Mucosa of descending colon (tissue), 3 donors: Measurements from ENCODE around the gene SH2D3A. TPM values are rescaled to one million over a fixed set of nuclear protein-coding genes. Genes with fewer than 3 reads are reported as not detected.

ENCODE experiments used
- ATAC-seq: fragments of 200-7000 bp; cut with Tn5 transposase; one replicate; pipeline ENCODE4 v1.9.1; 2020; ENCODE audit warnings: mild to moderate bottlenecking, moderate library complexity
- DNase-seq, 3 donors: peaks; one replicate each; pipeline ENCODE4 v3.0.0-alpha.2; 2020
- H3K36me3 ChIP-seq: fragments of 200-600 bp; one replicate; pipeline ENCODE4 v1.8.0; 2021; ENCODE audit warnings: low read depth, mild to moderate bottlenecking
- H3K4me1 ChIP-seq: fragments of 200-600 bp; one replicate; pipeline ENCODE4 v1.8.0; 2021; ENCODE audit warnings: low read depth, mild to moderate bottlenecking
- H3K4me3 ChIP-seq: fragments of 200-600 bp; one replicate; pipeline ENCODE4 v1.8.0; 2021; ENCODE audit warnings: mild to moderate bottlenecking
- H3K9me3 ChIP-seq: fragments of 200-600 bp; one replicate; pipeline ENCODE4 v1.8.0; 2021; ENCODE audit warnings: mild to moderate bottlenecking
- intact Hi-C, 2 donors: fragments of 100-400 bp; cut with DNase I in 1 of 2; cut with micrococcal nuclease in 1 of 2; formaldehyde crosslinking; loops; one replicate each; pipeline versions ENCODE4 v1.11.0 to v1.11.1; 2022; cut with DNase I, micrococcal nuclease
- microRNA-seq: library from miRNA; unstranded; fragments of <30 nt; microRNA quantifications from one replicate; pipeline ENCODE4, GENCODE V29; 2019
- total RNA-seq, 3 donors: library from RNA; stranded (reverse); fragmentation: NEBNext Ultra II Directional in 2 of 3; extraction: Animal tissue kit (Norgen Biotek cat#: 25700) in 2 of 3; gene quantifications; one replicate each; pipeline versions ENCODE4 v1.2.1 to v1.2.4, GENCODE V29; 2021 to 2023
- TF ChIP-seq, protein P1 (sequence below): fragments of 200-600 bp; IDR thresholded peaks from one replicate; pipeline ENCODE4 v1.8.0; 2022; ENCODE audit warnings: antibody characterized with exemption, mild to moderate bottlenecking
- donor health status: DM: no; HTN: no; CAD: no; lungs with moderate emphysema.
- donor health status: DM: no; HTN: no; CAD: no.
- donor health status: DM: no; HTN: yes; CAD: no.

The SH2D3A gene
- total RNA-seq, 3 donors from 2014 or later, result 26.4 to 80.5 (median 40.5) TPM

DNA sequence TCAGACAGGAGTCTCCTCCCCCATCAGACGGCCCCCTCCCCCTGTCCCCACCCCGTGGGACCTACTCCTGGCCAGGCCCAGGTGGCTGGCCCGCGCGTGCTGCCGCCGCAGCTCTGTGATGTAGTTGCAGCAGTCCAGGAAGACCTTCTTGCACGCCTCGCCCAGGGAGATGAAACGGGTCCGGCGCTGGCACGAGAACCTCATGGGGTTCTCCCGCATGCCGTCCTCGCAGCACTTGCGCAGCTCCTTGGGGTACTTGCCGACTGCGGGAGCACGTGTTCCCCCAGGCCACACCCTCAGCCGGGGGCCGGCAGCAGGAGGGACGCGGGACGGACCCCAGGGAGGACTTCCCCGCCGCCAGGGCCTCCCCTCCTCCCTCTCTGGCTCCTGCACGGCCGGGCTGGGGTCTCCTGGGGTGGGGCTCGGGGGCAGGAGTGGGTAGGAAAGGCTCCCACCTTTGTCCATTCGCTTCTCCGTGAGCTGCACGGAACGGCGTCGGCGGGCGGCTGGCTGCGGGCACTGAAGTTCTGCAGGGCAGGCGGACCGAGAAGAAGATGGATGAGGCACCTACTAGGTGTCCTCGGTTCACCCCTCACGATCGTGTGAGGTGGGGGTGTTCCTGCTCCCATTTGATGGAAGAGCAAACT, 60.1 kb downstream of the SH2D3A start:
- Histone ChIP-seq H3K4me1 (no peaks in the 10 kb centered on the region), H3K4me3 (no peak overlapping the region), H3K36me3 (no peaks in the 10 kb centered on the region), H3K9me3 (no peaks in the 10 kb centered on the region)
- DNase-seq (peak in 1 of 3 donors; percentile 35), ATAC-seq (no peak)
- intact Hi-C loops, result no loop called here
- TF ChIP-seq, protein P1, sequence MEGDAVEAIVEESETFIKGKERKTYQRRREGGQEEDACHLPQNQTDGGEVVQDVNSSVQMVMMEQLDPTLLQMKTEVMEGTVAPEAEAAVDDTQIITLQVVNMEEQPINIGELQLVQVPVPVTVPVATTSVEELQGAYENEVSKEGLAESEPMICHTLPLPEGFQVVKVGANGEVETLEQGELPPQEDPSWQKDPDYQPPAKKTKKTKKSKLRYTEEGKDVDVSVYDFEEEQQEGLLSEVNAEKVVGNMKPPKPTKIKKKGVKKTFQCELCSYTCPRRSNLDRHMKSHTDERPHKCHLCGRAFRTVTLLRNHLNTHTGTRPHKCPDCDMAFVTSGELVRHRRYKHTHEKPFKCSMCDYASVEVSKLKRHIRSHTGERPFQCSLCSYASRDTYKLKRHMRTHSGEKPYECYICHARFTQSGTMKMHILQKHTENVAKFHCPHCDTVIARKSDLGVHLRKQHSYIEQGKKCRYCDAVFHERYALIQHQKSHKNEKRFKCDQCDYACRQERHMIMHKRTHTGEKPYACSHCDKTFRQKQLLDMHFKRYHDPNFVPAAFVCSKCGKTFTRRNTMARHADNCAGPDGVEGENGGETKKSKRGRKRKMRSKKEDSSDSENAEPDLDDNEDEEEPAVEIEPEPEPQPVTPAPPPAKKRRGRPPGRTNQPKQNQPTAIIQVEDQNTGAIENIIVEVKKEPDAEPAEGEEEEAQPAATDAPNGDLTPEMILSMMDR, result no peak

DNA sequence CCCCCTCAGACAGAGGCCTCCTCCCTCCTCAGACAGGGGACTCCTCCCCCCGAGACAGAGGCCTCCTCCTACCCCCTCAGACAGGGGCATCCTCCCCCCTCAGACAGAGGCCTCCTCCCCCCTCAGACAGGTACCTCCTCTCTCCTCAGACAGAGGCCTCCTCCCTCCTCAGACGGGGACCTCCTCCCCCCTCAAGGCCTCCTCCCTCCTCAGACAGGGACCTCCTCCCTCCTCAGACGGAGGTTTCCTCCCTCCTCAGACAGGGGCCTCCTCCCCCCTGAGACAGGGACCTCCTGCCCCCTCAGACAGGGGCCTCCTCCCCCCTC, 60.6 kb downstream of the SH2D3A start:
- ATAC-seq, result no peak
- DNase-seq, result no peak
- Histone ChIP-seq H3K4me3 (no peak overlapping the region), H3K36me3 (no peaks in the 10 kb centered on the region), H3K9me3 (no peaks in the 10 kb centered on the region), H3K4me1 (no peaks in the 10 kb centered on the region)
- TF ChIP-seq, protein P1, result no peak
- intact Hi-C loops, result no loop called here

DNA sequence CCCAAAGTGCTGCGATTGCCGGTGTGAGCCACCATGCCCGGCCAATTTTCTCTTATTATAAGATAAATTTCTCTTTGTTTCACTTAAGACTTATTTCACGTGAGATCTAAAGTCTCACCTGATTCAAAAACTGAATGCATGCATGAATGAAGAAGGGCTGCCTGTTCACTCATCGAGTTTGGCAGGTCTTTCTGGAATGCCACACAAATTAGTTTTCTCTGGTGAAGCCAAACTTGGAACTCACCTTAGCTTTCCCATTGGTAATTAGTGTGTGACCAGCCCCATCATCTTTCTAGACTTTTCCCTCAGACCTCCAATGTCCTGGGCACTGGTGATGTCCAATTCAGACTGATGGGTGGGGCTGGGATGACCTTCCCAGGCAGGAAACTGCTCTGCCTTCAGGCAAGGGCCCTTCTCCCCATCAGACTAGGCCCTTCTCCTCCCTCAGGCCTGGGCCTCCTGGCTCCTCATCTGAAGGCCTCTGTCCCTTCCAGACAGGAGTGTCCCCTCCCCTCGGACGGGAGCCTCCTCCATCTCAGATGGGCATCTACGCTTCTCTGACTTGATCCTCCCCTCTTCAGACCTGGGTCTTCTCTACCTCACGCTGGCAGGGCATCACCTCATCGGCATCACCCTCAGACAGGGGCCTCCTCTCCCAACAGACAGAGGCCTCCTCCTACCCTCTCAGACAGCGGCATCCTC, 61.2 kb downstream of the SH2D3A start:
- intact Hi-C loops, result no loop called here
- TF ChIP-seq, protein P1, result no peak
- H3K36me3 ChIP-seq, result no peaks in the 10 kb centered on the region
- H3K4me1 ChIP-seq, result no peaks in the 10 kb centered on the region
- no peaks in the 10 kb centered on the region for H3K9me3 ChIP-seq
- ATAC-seq (no peak), DNase-seq (peak in 1 of 3 donors; percentile 12)
- H3K4me3 ChIP-seq, result no peak overlapping the region

Small RNA genes lying within 50 kb of the gene (microRNA-seq; reads per million reads assigned to microRNA genes)
- gene MIR6791, result not detected

Other genes with a start within 250 kb of the SH2D3A start
- gene TNFSF9, start 236.4 kb downstream of the SH2D3A start, total RNA-seq, result 1 to 10 TPM in 2 of 3 donors, under 1 TPM in 1; 0.58 to 1.2 (median 1.0) TPM
- gene CD70, start 176.3 kb downstream of the SH2D3A start, total RNA-seq, result 1 to 10 TPM in 1 of 3 donors, not detected in 2; 1.0 TPM
- gene TNFSF14, start 97.3 kb downstream of the SH2D3A start, total RNA-seq, result 1 to 10 TPM; 1.3 to 1.9 (median 1.6) TPM
- 100 to 1,000 TPM in 2 of 3 donors, 10 to 100 TPM in 1; 42.2 to 473 (median 261) TPM for gene C3, start 46.8 kb downstream of the SH2D3A start, total RNA-seq
- gene GPR108, start 29.9 kb downstream of the SH2D3A start, total RNA-seq, result 100 to 1,000 TPM in 1 of 3 donors, 10 to 100 TPM in 2; 74.8 to 115 (median 89.2) TPM
- gene TRIP10, start 27.8 kb downstream of the SH2D3A start, total RNA-seq, result 100 to 1,000 TPM in 1 of 3 donors, 10 to 100 TPM in 2; 72.8 to 121 (median 79.5) TPM
- gene VAV1, start 5.3 kb upstream of the SH2D3A start, total RNA-seq, result 10 to 100 TPM in 2 of 3 donors, 1 to 10 TPM in 1; 6.0 to 12.3 (median 10.7) TPM
- under 1 TPM; 0.16 to 0.87 (median 0.29) TPM for gene ADGRE1, start 120.1 kb upstream of the SH2D3A start, total RNA-seq